ENCODE results near the gene ERCC4. TPM values are rescaled to one million over a fixed set of nuclear protein-coding genes. Genes with fewer than 3 reads are reported as not detected.
"Not testable (repeated sequence)": the region's sequence is repeated elsewhere in the genome, so short reads cannot be mapped to it uniquely, and the experiment has no call there.

Gene ERCC4
- total RNA-seq, 1 donor from 2014 or later, result 11.4 TPM

GRCh38 chr16:13886608-13887007 lies 33.3 kb upstream of the ERCC4 start:
- Histone ChIP-seq H3K27me3 (no peaks in the 10 kb centered on the region), H4K20me1 (ENCODE audit: low read depth) (no peaks in the 10 kb centered on the region), H3K4me2 (no peak overlapping the region), H3K4me3 (no peak overlapping the region), H3K27ac (no peak overlapping the region), H3K9ac (no peak overlapping the region), H3F3A (ENCODE audit: low read depth) (no peaks in the 10 kb centered on the region), H3K9me3 (ENCODE audit: low read depth) (peaks cover 5% of the 10 kb centered on the region), H3K36me3 (no peaks in the 10 kb centered on the region), H3K4me1 (no peaks in the 10 kb centered on the region), H2AFZ (replicated peaks) (no peak overlapping the region), H3K79me2 (ENCODE audit: low read depth) (no peaks in the 10 kb centered on the region)
- H3K9me3 Mint-ChIP-seq, result peaks cover 19% of the 10 kb centered on the region
- DNase-seq (ENCODE audit: low spot score), result no peak
- H3K27ac Mint-ChIP-seq, result no peak overlapping the region
- TF ChIP-seq CTCF (IDR thresholded peaks at IDR 0.05), result no peak
- no peak for TF ChIP-seq EZH2phosphoT487 (IDR thresholded peaks at IDR 0.05)
- TF ChIP-seq EZH2 (IDR thresholded peaks at IDR 0.05), result no peak
- no peaks in the 10 kb centered on the region for H3K36me3 Mint-ChIP-seq
- H3K27me3 Mint-ChIP-seq (ENCODE audit: insufficient read depth, low read depth), result peaks cover 6% of the 10 kb centered on the region
- H3K4me1 Mint-ChIP-seq, result no peaks in the 10 kb centered on the region
- no peak overlapping the region for H3K4me3 Mint-ChIP-seq

GRCh38 chr16:13889323-13889722 lies 30.6 kb upstream of the ERCC4 start:
- H3K27ac Mint-ChIP-seq; H3K4me2 ChIP-seq; H3K79me2 ChIP-seq (ENCODE audit: low read depth); H3K4me1 ChIP-seq; DNase-seq (ENCODE audit: low spot score); H3K9me3 ChIP-seq (ENCODE audit: low read depth); H3K36me3 ChIP-seq; H3K27me3 ChIP-seq; H4K20me1 ChIP-seq (ENCODE audit: low read depth); H3K27ac ChIP-seq; H2AFZ ChIP-seq (replicated peaks); H3K27me3 Mint-ChIP-seq (ENCODE audit: insufficient read depth, low read depth); H3F3A ChIP-seq (ENCODE audit: low read depth); H3K9ac ChIP-seq; H3K36me3 Mint-ChIP-seq; H3K4me1 Mint-ChIP-seq; H3K4me3 Mint-ChIP-seq; H3K4me3 ChIP-seq: not testable (repeated sequence)
- peaks cover 19% of the 10 kb centered on the region for H3K9me3 Mint-ChIP-seq

GRCh38 chr16:13892301-13892700 lies 27.7 kb upstream of the ERCC4 start:
- Mint-ChIP-seq H3K36me3 (no peaks in the 10 kb centered on the region), H3K4me3 (no peak overlapping the region), H3K9me3 (peaks cover 15% of the 10 kb centered on the region), H3K4me1 (no peaks in the 10 kb centered on the region), H3K27ac (no peak overlapping the region), H3K27me3 (ENCODE audit: insufficient read depth, low read depth) (peaks cover 9% of the 10 kb centered on the region)
- H3K4me1 ChIP-seq, result no peaks in the 10 kb centered on the region
- peaks cover 5% of the 10 kb centered on the region for H3K9me3 ChIP-seq (ENCODE audit: low read depth)
- no peaks in the 10 kb centered on the region for H3K27me3 ChIP-seq
- no peaks in the 10 kb centered on the region for H3K36me3 ChIP-seq
- TF ChIP-seq EZH2 (IDR thresholded peaks at IDR 0.05) (no peak), EZH2phosphoT487 (IDR thresholded peaks at IDR 0.05) (no peak), CTCF (IDR thresholded peaks at IDR 0.05) (no peak)
- no peak for DNase-seq (ENCODE audit: low spot score)
- H3F3A ChIP-seq (ENCODE audit: low read depth), result no peaks in the 10 kb centered on the region
- H3K9ac ChIP-seq, result no peak overlapping the region
- H3K4me3 ChIP-seq, result no peak overlapping the region
- no peaks in the 10 kb centered on the region for H4K20me1 ChIP-seq (ENCODE audit: low read depth)
- no peak overlapping the region for H3K27ac ChIP-seq
- H2AFZ ChIP-seq (replicated peaks), result no peak overlapping the region
- no peaks in the 10 kb centered on the region for H3K79me2 ChIP-seq (ENCODE audit: low read depth)
- H3K4me2 ChIP-seq, result no peak overlapping the region

GRCh38 chr16:13895516-13895915 lies 24.4 kb upstream of the ERCC4 start:
- TF ChIP-seq EZH2phosphoT487 (IDR thresholded peaks at IDR 0.05), result no peak
- no peak for TF ChIP-seq EZH2 (IDR thresholded peaks at IDR 0.05)
- no peak for TF ChIP-seq CTCF (IDR thresholded peaks at IDR 0.05)
- H2AFZ ChIP-seq (replicated peaks), result no peak overlapping the region
- H3K4me3 ChIP-seq, result no peak overlapping the region
- H3K27me3 ChIP-seq, result no peaks in the 10 kb centered on the region
- H3K27ac Mint-ChIP-seq, result no peak overlapping the region
- no peak overlapping the region for H3K4me3 Mint-ChIP-seq
- H4K20me1 ChIP-seq (ENCODE audit: low read depth), result no peaks in the 10 kb centered on the region
- no peaks in the 10 kb centered on the region for H3K9me3 Mint-ChIP-seq
- H3K27me3 Mint-ChIP-seq (ENCODE audit: insufficient read depth, low read depth), result peaks cover 7% of the 10 kb centered on the region
- no peak overlapping the region for H3K27ac ChIP-seq
- H3K4me2 ChIP-seq, result no peak overlapping the region
- DNase-seq (ENCODE audit: low spot score), result no peak
- H3K4me1 ChIP-seq, result no peaks in the 10 kb centered on the region
- no peaks in the 10 kb centered on the region for H3K9me3 ChIP-seq (ENCODE audit: low read depth)
- H3K79me2 ChIP-seq (ENCODE audit: low read depth), result no peaks in the 10 kb centered on the region
- no peak overlapping the region for H3K9ac ChIP-seq
- no peaks in the 10 kb centered on the region for H3K4me1 Mint-ChIP-seq
- no peaks in the 10 kb centered on the region for H3F3A ChIP-seq (ENCODE audit: low read depth)
- no peaks in the 10 kb centered on the region for H3K36me3 Mint-ChIP-seq
- no peaks in the 10 kb centered on the region for H3K36me3 ChIP-seq

Measured in neural progenitor cell (in vitro differentiated cells).